Breast epithelium (tissue), 4 donors: Measurements from ENCODE around the gene ACOD1. TPM values are rescaled to one million over a fixed set of nuclear protein-coding genes. Genes with fewer than 3 reads are reported as not detected.
A peak's percentile ranks its signal among the peaks of the same experiment; 100 is the strongest.
"Not testable (repeated sequence)": the region's sequence is repeated elsewhere in the genome, so short reads cannot be mapped to it uniquely, and the experiment has no call there.

Experiments
- DNase-seq, 2 donors: peaks; one replicate each; pipeline ENCODE4 v3.0.0-alpha.2; 2019; ENCODE audit warnings: low spot score in 2 of 2
- H3K27ac ChIP-seq, 2 donors: fragments of 200-600 bp; sonication (generic) in 1 of 2; one replicate each; pipeline ENCODE4 v1.5.1; 2016 to 2019; ENCODE audit warnings: mild to moderate bottlenecking in 1 of 2
- H3K27me3 ChIP-seq, 2 donors: fragments of 200-600 bp; sonication (generic) in 1 of 2; one replicate each; pipeline versions ENCODE4 v1.5.1 to v1.6.0; 2017 to 2019; ENCODE audit warnings: control low read depth in 1 of 2, mild to moderate bottlenecking in 1 of 2
- H3K36me3 ChIP-seq: fragments of 200-600 bp; one replicate; pipeline ENCODE4 v1.5.1; 2019
- H3K4me1 ChIP-seq, 2 donors: fragments of 200-600 bp; sonication (generic); one replicate each; pipeline ENCODE4 v1.5.1; 2016 to 2019; ENCODE audit warnings: control low read depth in 1 of 2
- H3K4me3 ChIP-seq, 3 donors: fragments of 200-600 bp; sonication (generic); 1 replicate in 2 of 3; 2 replicates in 1 of 3; pipeline ENCODE4 v1.5.1; 2016 to 2019; ENCODE audit warnings: mild to moderate bottlenecking in 3 of 3, moderate library complexity in 2 of 3
- H3K9me3 ChIP-seq, 2 donors: fragments of 200-600 bp; sonication (generic) in 1 of 2; one replicate each; pipeline ENCODE4 v1.5.1; 2016 to 2019; ENCODE audit warnings: control low read depth in 1 of 2
- CTCF ChIP-seq, 3 donors: fragments of 450-650 bp; IDR thresholded peaks; one replicate each; pipeline ENCODE4 v1.5.1; 2016 to 2017; ENCODE audit warnings: antibody characterized with exemption in 3 of 3, mild to moderate bottlenecking in 3 of 3, moderate library complexity in 3 of 3
- POLR2A ChIP-seq: fragments of 450-650 bp; IDR thresholded peaks from one replicate; pipeline ENCODE4 v1.6.1; 2016; ENCODE audit warnings: antibody characterized with exemption, mild to moderate bottlenecking, moderate library complexity
- POLR2AphosphoS5 ChIP-seq, 3 donors: sonication (generic); formaldehyde crosslinking; IDR thresholded peaks; one replicate each; pipeline ENCODE4 v1.6.1; 2017; ENCODE audit warnings: antibody characterized with exemption in 3 of 3
- intact Hi-C: fragments of 100-400 bp; cut with DNase I; formaldehyde crosslinking; loops from one replicate; pipeline ENCODE4 v1.15.1; 2023; ENCODE audit warnings: low total_unique reads
- total RNA-seq, 3 donors: library from RNA; depleted of rRNA; stranded (reverse); fragments of >200 nt; gene quantifications; one replicate each; pipeline ENCODE4 v1.1.0, GENCODE V29; 2016

The ACOD1 gene
- total RNA-seq, 3 donors from 2014 or later: not detected

DNA sequence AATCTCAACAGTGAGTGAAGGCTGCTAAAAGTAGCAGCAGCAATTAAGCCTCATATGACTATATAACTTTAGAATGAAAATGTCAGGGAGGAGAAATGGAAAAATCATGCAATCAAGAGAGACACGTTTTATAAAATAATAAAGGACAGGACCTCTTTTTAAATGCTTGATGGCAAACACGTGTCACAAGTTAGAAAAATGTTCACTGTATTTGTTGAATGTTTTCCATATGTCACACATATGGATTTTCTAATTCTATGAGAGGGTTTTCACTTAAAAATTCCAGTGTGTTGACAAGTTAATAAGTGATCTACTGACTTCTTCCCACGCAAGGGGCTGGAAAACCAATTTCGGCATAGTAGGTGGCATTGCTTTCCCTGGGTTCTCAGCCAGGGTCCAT lies 34.4 kb upstream of the ACOD1 start:
- H3K9me3 ChIP-seq: no peaks in the 10 kb centered on the region
- no peaks in the 10 kb centered on the region for H3K27me3 ChIP-seq
- no peak for DNase-seq
- H3K36me3 ChIP-seq: no peaks in the 10 kb centered on the region
- no peak overlapping the region for H3K27ac ChIP-seq
- no peaks in the 10 kb centered on the region for H3K4me1 ChIP-seq
- intact Hi-C loops: no loop called here
- TF ChIP-seq POLR2A: no peak
- TF ChIP-seq CTCF (IDR thresholded peaks at IDR 0.05): no peak
- no peak for TF ChIP-seq POLR2AphosphoS5 (IDR thresholded peaks at IDR 0.05)
- H3K4me3 ChIP-seq: no peak overlapping the region

DNA sequence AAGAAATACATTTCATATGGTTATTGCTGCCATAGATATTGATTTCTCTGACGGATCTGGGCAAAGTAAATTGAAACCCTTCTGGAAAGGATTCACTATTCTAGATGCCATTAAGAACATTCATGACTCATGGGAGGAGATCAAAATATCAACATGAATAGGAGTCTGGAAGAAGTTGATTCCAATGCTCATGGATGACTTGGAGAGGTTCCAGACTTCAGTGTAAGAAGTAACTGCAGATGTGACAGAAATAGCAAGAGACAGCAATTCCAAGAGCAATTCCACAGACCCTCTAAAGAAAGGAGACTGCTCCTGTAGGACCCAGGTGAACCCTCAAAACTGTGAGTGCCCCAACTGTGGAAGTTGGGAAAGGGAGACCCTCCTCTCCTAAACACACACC lies 31.2 kb upstream of the ACOD1 start:
- Histone ChIP-seq H3K4me3 (no peak overlapping the region), H3K27ac (no peak overlapping the region), H3K9me3 (no peaks in the 10 kb centered on the region), H3K36me3 (no peaks in the 10 kb centered on the region), H3K4me1 (no peaks in the 10 kb centered on the region), H3K27me3 (no peaks in the 10 kb centered on the region)
- DNase-seq: no peak
- TF ChIP-seq POLR2A (no peak), CTCF (IDR thresholded peaks at IDR 0.05) (no peak), POLR2AphosphoS5 (IDR thresholded peaks at IDR 0.05) (no peak)
- intact Hi-C loops: loop anchor here (5.0 kb wide), 1 partner anchor 690 kb away; no protein-coding TSS in a partner anchor

DNA sequence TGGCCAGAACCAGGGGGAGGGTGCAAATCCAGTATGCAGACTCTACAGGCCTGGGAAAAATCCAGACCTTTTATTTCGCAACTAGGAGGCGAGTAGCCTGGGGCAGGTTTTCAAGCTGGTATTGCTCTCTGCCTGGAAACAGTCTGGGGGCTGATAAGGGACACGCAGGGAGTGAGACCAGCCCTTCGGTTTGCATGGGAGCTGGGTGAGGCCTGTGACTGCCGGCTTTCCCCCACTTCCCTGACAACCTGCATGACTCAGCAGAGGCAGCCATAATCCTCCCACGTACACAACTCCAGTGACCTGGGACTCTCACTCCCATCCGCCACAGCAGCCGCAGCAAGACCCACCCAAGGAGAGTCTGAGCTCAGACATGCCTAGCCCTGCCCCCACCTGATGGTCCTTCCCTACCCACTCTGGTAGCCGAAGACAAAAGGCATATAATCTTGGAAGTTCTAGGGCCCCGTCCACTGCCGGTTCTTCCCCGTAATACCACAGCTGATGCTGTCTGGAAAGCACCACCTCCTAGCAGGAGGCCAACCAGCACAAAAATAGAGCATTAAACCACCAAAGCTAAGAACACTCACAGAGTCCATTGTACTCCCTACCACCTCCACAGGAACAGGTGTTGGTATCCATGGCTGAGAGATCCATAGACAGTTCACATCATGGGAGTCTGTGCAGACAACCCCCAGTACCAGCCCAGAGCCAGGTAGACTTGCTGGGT lies 30.4 kb upstream of the ACOD1 start:
- intact Hi-C loops: loop anchor here (5.0 kb wide), 1 partner anchor 691 kb away; no protein-coding TSS in a partner anchor
- peak overlapping the region in 1 of 2 donors; percentile 52 for H3K27ac ChIP-seq
- DNase-seq, H3K4me3 ChIP-seq, H3K4me1 ChIP-seq, H3K27me3 ChIP-seq, H3K9me3 ChIP-seq, H3K36me3 ChIP-seq: not testable (repeated sequence)

DNA sequence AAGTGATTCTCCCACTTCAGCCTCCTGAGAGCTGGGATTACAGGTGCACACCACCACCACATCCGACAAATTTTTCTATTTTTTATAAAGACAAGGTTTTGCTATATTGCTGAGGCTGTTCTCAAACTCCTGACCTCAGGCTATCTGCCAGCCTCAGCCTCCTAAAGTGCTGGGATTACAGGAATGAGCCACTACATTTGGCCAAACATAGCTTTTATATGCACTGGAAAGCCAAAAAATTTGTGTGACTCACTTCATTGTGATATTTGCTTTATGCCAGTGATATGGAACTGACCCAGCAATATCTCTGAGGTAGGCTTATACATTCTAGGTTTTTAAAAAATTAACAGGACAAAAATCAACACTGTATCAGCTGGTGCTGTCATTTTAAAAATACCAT lies 26.8 kb upstream of the ACOD1 start:
- no peak overlapping the region for H3K27ac ChIP-seq
- no peaks in the 10 kb centered on the region for H3K4me1 ChIP-seq
- no peak for DNase-seq
- H3K36me3 ChIP-seq: no peaks in the 10 kb centered on the region
- H3K4me3 ChIP-seq: no peak overlapping the region
- H3K9me3 ChIP-seq: no peaks in the 10 kb centered on the region
- H3K27me3 ChIP-seq: no peaks in the 10 kb centered on the region
- no peak for TF ChIP-seq POLR2AphosphoS5 (IDR thresholded peaks at IDR 0.05)
- no peak for TF ChIP-seq CTCF (IDR thresholded peaks at IDR 0.05)
- no peak for TF ChIP-seq POLR2A
- intact Hi-C loops: no loop called here

DNA sequence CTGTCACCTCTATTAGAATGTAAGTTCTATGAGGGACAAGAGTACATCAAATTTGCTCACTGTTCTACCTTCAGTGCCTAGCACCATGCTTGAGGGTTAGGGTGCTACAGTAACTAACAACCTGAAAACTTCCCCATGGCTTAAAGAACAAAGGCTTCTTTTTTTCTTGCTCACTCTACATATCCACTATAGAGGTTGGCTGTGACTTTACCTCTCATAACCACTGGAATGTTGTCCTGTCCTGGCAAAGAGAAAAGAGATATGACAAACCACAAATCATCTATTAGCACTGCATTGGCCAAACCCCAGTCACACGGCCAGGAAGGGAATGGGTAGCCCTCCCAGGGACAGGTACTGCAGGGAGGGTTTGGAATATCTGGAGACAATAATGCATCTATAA lies 23.2 kb upstream of the ACOD1 start:
- no peak overlapping the region for H3K27ac ChIP-seq
- TF ChIP-seq POLR2AphosphoS5 (IDR thresholded peaks at IDR 0.05): no peak
- no peak for TF ChIP-seq POLR2A
- no peak for TF ChIP-seq CTCF (IDR thresholded peaks at IDR 0.05)
- no peak overlapping the region for H3K4me3 ChIP-seq
- no peaks in the 10 kb centered on the region for H3K27me3 ChIP-seq
- intact Hi-C loops: no loop called here
- no peaks in the 10 kb centered on the region for H3K9me3 ChIP-seq
- no peak for DNase-seq
- no peaks in the 10 kb centered on the region for H3K4me1 ChIP-seq
- no peaks in the 10 kb centered on the region for H3K36me3 ChIP-seq
